GM12878 (cell line): ENCODE data around the gene LSM10.

ENCODE experiments used
- E2F4 ChIP-seq: IDR thresholded peaks from 2 replicates; pipeline ENCODE4 v1.6.1; 2012; ENCODE audit warnings: low read depth, low read length, improper control_type of control experiment
- POLR2A ChIP-seq: IDR thresholded peaks from 2 replicates; pipeline ENCODE4 v1.6.1; 2011; ENCODE audit warnings: low read depth, mild to moderate bottlenecking, low read length

DNA sequence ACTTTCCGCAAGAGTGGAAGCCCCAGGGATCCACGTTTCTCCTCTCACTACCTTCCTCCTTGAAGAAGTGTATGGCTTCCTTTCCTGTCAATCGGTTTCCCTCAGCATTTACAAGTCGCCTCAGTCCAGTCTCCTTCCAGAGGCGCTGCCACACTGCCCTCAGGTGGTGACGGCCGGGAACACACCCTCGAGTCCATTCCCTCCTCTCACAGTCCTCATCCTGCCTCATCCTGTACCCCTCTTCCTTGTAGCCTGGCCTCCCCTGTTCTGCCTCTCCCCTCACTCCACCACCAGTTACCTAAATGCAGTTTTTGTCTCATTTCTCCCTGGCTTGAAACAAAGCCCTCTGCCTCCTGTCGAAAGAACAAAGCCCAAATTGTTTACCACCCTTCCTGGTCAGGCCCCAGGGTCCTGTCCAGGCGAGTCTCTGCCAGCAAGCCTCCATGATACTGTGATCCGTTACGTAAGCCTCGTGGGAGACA is 23.2 kb upstream of the LSM10 start:
- TF ChIP-seq E2F4 (no peak), POLR2A (no peak)
